NCI-H146 (cell line): ENCODE data around the gene PLCB4.

Source experiments
- DNase-seq: peaks from one replicate; lab custom pipeline; 2025; lab: John Stamatoyannopoulos, UW

PLCB4 gene

GRCh38 chr20:9523636-9524035 is 454.7 kb downstream of the PLCB4 start:
- no peak for DNase-seq
